NCI-H1694 (cell line): ENCODE measurements around the gene TNFRSF9.
"Not testable (repeated sequence)": the region's sequence is repeated elsewhere in the genome, so short reads cannot be mapped to it uniquely, and the experiment has no call there.

Experiments used
- DNase-seq: peaks from one replicate; lab custom pipeline; 2025; lab: John Stamatoyannopoulos, UW

The TNFRSF9 gene

GRCh38 chr1:7940745-7941436 is at the start of gene TNFRSF9:
Gene TNFRSF9 (minus strand): TSS chr1:7940839. CDS start chr1:7939994, 845 bp downstream.
- DNase-seq: no peak

GRCh38 chr1:7989762-7990428 is 49.3 kb upstream of the TNFRSF9 start:
- no peak for DNase-seq

- DNase-seq: no peak
Observed at GRCh38 chr1:7988576-7988975, 47.9 kb upstream of the TNFRSF9 start.

GRCh38 chr1:7987528-7987927 is 46.9 kb upstream of the TNFRSF9 start:
- DNase-seq: no peak

GRCh38 chr1:7985851-7986612 is 45.4 kb upstream of the TNFRSF9 start:
- DNase-seq: no peak

- no peak for DNase-seq
Observed at GRCh38 chr1:7984811-7985210, 44.2 kb upstream of the TNFRSF9 start.

GRCh38 chr1:7983086-7983778 is 42.6 kb upstream of the TNFRSF9 start:
- no peak for DNase-seq

GRCh38 chr1:7980984-7981383 is 40.3 kb upstream of the TNFRSF9 start:
- DNase-seq: no peak

GRCh38 chr1:7975212-7975865 is 34.7 kb upstream of the TNFRSF9 start:
- peak; percentile 12 for DNase-seq

GRCh38 chr1:7973086-7973485 is 32.4 kb upstream of the TNFRSF9 start:
- no peak for DNase-seq

- DNase-seq: no peak
Observed at GRCh38 chr1:7972285-7972684, 31.6 kb upstream of the TNFRSF9 start.

- no peak for DNase-seq
Observed at GRCh38 chr1:7971024-7971423, 30.4 kb upstream of the TNFRSF9 start.

GRCh38 chr1:7970246-7970645 is 29.6 kb upstream of the TNFRSF9 start:
- DNase-seq: no peak

GRCh38 chr1:7967651-7968050 is 27.0 kb upstream of the TNFRSF9 start:
- no peak for DNase-seq

GRCh38 chr1:7967196-7967595 is 26.6 kb upstream of the TNFRSF9 start:
- DNase-seq: peak; percentile 39

- no peak for DNase-seq
Observed at GRCh38 chr1:7964476-7964875, 23.8 kb upstream of the TNFRSF9 start.

- DNase-seq: not testable (repeated sequence)
Observed at GRCh38 chr1:7963841-7964240, 23.2 kb upstream of the TNFRSF9 start.

GRCh38 chr1:7963378-7963730 is 22.7 kb upstream of the TNFRSF9 start:
- not testable (repeated sequence) for DNase-seq

- no peak for DNase-seq
Observed at GRCh38 chr1:7962636-7963377, 22.2 kb upstream of the TNFRSF9 start.

GRCh38 chr1:7962014-7962335 is 21.3 kb upstream of the TNFRSF9 start:
- no peak for DNase-seq
